Smooth muscle cell (in vitro differentiated cells): Measurements from ENCODE around the gene TRANK1. TPM values are rescaled to one million over a fixed set of nuclear protein-coding genes. Genes with fewer than 3 reads are reported as not detected.
A peak's percentile ranks its signal among the peaks of the same experiment; 100 is the strongest.

ENCODE experiments used
- DNase-seq: peaks from one replicate; lab custom pipeline; 2025; ENCODE audit not compliant: unreplicated experiment; lab: John Stamatoyannopoulos, UW
- H2AFZ ChIP-seq: fragments of 200-600 bp; sonication (generic); 2 replicates; pipeline ENCODE4 v1.6.0; 2016; ENCODE audit warnings: antibody characterized with exemption, low read depth, mild to moderate bottlenecking
- H3F3A ChIP-seq: fragments of 200-600 bp; sonication (generic); 2 replicates; pipeline ENCODE4 v1.6.0; 2017; ENCODE audit warnings: antibody characterized with exemption, low read depth
- H3K27ac ChIP-seq: fragments of 200-600 bp; sonication (generic); 2 replicates; pipeline ENCODE4 v1.5.1; 2016; ENCODE audit warnings: low read depth, mild to moderate bottlenecking
- H3K27me3 ChIP-seq: fragments of 200-600 bp; sonication (generic); 2 replicates; pipeline ENCODE4 v1.6.1; 2016; ENCODE audit warnings: low read depth, mild to moderate bottlenecking
- H3K36me3 ChIP-seq: fragments of 200-600 bp; sonication (generic); 2 replicates; pipeline ENCODE4 v1.5.1; 2016; ENCODE audit warnings: low read depth
- H3K4me1 ChIP-seq: fragments of 200-600 bp; sonication (generic); 2 replicates; pipeline ENCODE4 v1.5.1; 2016; ENCODE audit warnings: low read depth
- H3K4me2 ChIP-seq: fragments of 200-600 bp; sonication (generic); 2 replicates; pipeline ENCODE4 v1.6.0; 2016; ENCODE audit warnings: mild to moderate bottlenecking
- H3K4me3 ChIP-seq: fragments of 200-600 bp; sonication (generic); 2 replicates; pipeline ENCODE4 v1.5.1; 2016; ENCODE audit warnings: mild to moderate bottlenecking
- H3K79me2 ChIP-seq: fragments of 200-600 bp; sonication (generic); 2 replicates; pipeline ENCODE4 v1.6.0; 2016; ENCODE audit warnings: low read depth, mild to moderate bottlenecking
- H3K9ac ChIP-seq: fragments of 200-600 bp; sonication (generic); 2 replicates; pipeline ENCODE4 v1.6.0; 2016; ENCODE audit warnings: low read depth
- H3K9me3 ChIP-seq: fragments of 200-600 bp; sonication (generic); replicated peaks from 2 replicates; pipeline ENCODE4 v1.5.1; 2016; ENCODE audit warnings: low read depth
- H4K20me1 ChIP-seq: fragments of 200-600 bp; sonication (generic); 2 replicates; pipeline ENCODE4 v1.6.0; 2016; ENCODE audit warnings: low read depth
- CTCF ChIP-seq: fragments of 200-600 bp; sonication (generic); IDR thresholded peaks from 2 replicates; pipeline ENCODE4 v1.5.1; 2017; ENCODE audit warnings: borderline replicate concordance, mild to moderate bottlenecking, antibody characterized with exemption; ENCODE audit not compliant: insufficient read depth, poor library complexity, severe bottlenecking
- WGBS: methylation state at CpG from one replicate; pipeline ENCODE4 v1.1.7; 2016; ENCODE audit warnings: low lambda C conversion rate; 5-methylcytosine and 5-hydroxymethylcytosine counted together
- polyA plus RNA-seq: library from polyadenylated mRNA; unstranded; fragments of >200 nt; fragmentation: Nextera tagmentation; extraction: Ambion mirVana; gene quantifications from 2 replicates; pipeline ENCODE4 v1.2.1, GENCODE V29; 2016
- total RNA-seq: library from RNA; depleted of rRNA; stranded (reverse); fragments of >200 nt; gene quantifications from 2 replicates; pipeline ENCODE4 v1.2.3, GENCODE V29; 2014

The TRANK1 gene
- total and polyA plus RNA-seq, 2 experiments from 2014 or later, result 2.4 to 5.2 TPM

- TF ChIP-seq CTCF, result no peak
- Histone ChIP-seq H3K4me2 (peak overlapping the region; percentile 89), H3F3A (no peaks in the 10 kb centered on the region), H3K79me2 (peaks cover 65% of the 10 kb centered on the region), H3K9me3 (no peaks in the 10 kb centered on the region), H3K27me3 (no peaks in the 10 kb centered on the region), H3K4me3 (peak overlapping the region; percentile 62), H3K9ac (peak overlapping the region; percentile 97), H3K27ac (peak overlapping the region; percentile 98), H3K36me3 (peaks cover 7% of the 10 kb centered on the region), H3K4me1 (peaks cover 34% of the 10 kb centered on the region), H2AFZ (peak overlapping the region; percentile 36), H4K20me1 (peaks cover 52% of the 10 kb centered on the region)
- 6% methylated on average over 24 of the region's 24 CpGs for WGBS
- no peak for DNase-seq
Measured at GRCh38 chr3:36991923-36992805, 47.3 kb upstream of the TRANK1 start.

- peaks cover 55% of the 10 kb centered on the region for H3K79me2 ChIP-seq
Measured at GRCh38 chr3:36991147-36991546, 46.3 kb upstream of the TRANK1 start.

GRCh38 chr3:36989568-36989967 is 44.7 kb upstream of the TRANK1 start:
- peaks cover 4% of the 10 kb centered on the region for H3F3A ChIP-seq
- H3K9me3 ChIP-seq, result no peaks in the 10 kb centered on the region
- no peaks in the 10 kb centered on the region for H3K27me3 ChIP-seq
- H2AFZ ChIP-seq, result no peak overlapping the region
- peaks cover 57% of the 10 kb centered on the region for H4K20me1 ChIP-seq
- H3K36me3 ChIP-seq, result peaks cover 8% of the 10 kb centered on the region
- no peak overlapping the region for H3K9ac ChIP-seq
- peak overlapping the region; percentile 62 for H3K4me3 ChIP-seq
- H3K27ac ChIP-seq, result peak overlapping the region; percentile 6
- TF ChIP-seq CTCF, result no peak
- no peak for DNase-seq
- H3K4me2 ChIP-seq, result peak overlapping the region; percentile 89
- peaks cover 34% of the 10 kb centered on the region for H3K4me1 ChIP-seq
- peaks cover 48% of the 10 kb centered on the region for H3K79me2 ChIP-seq

More at GRCh38 chr3:36991147-36991546, 46.3 kb upstream of the TRANK1 start:
- peaks cover under 1% of the 10 kb centered on the region for H3K36me3 ChIP-seq
- peak overlapping the region; percentile 89 for H3K4me2 ChIP-seq
- H3K27me3 ChIP-seq, result no peaks in the 10 kb centered on the region
- H4K20me1 ChIP-seq, result peaks cover 57% of the 10 kb centered on the region
- peaks cover 4% of the 10 kb centered on the region for H3F3A ChIP-seq
- no peak for TF ChIP-seq CTCF
- H2AFZ ChIP-seq, result no peak overlapping the region
- no peak for DNase-seq
- H3K9ac ChIP-seq, result peak overlapping the region; percentile 97
- no peaks in the 10 kb centered on the region for H3K9me3 ChIP-seq
- H3K4me1 ChIP-seq, result peaks cover 34% of the 10 kb centered on the region
- peak overlapping the region; percentile 98 for H3K27ac ChIP-seq
- peak overlapping the region; percentile 62 for H3K4me3 ChIP-seq
- WGBS, result 77% methylated on average over 3 of the region's 3 CpGs
